H9 (cell line): Measurements from ENCODE around the gene PKNOX2. TPM values are rescaled to one million over a fixed set of nuclear protein-coding genes. Genes with fewer than 3 reads are reported as not detected.

Source experiments
- DNase-seq: peaks from one replicate; pipeline ENCODE4 v3.0.0-alpha.2; 2017
- H2AFZ ChIP-seq: one replicate; pipeline ENCODE4 v1.6.1; 2013; ENCODE audit warnings: mild to moderate bottlenecking, low read length, control low read depth, moderate library complexity
- H2AK5ac ChIP-seq: 2 replicates; pipeline ENCODE4 v1.6.1; 2013; ENCODE audit warnings: low read length, control low read depth, mixed read lengths; ENCODE audit not compliant: insufficient read length
- H2BK120ac ChIP-seq: one replicate; pipeline ENCODE4 v1.6.1; 2013; ENCODE audit warnings: low read depth, mild to moderate bottlenecking, low read length, control low read depth, inconsistent platforms; ENCODE audit not compliant: poor library complexity, severe bottlenecking
- H2BK12ac ChIP-seq: 2 replicates; pipeline ENCODE4 v1.6.1; 2013; ENCODE audit warnings: low read length, control low read depth, mixed read lengths, low read depth; ENCODE audit not compliant: insufficient read length
- H2BK15ac ChIP-seq: 2 replicates; pipeline ENCODE4 v1.6.1; 2013; ENCODE audit warnings: low read depth, low read length, control low read depth
- H2BK20ac ChIP-seq: one replicate; pipeline ENCODE4 v1.6.1; 2013; ENCODE audit warnings: low read depth, mild to moderate bottlenecking, low read length, control low read depth, inconsistent platforms; ENCODE audit not compliant: poor library complexity, severe bottlenecking
- H2BK5ac ChIP-seq: 2 replicates; pipeline ENCODE4 v1.6.1; 2013; ENCODE audit warnings: low read length, control low read depth, mixed read lengths; ENCODE audit not compliant: insufficient read length
- H3K14ac ChIP-seq: 2 replicates; pipeline ENCODE4 v1.6.1; 2013; ENCODE audit warnings: low read length, control low read depth; ENCODE audit not compliant: insufficient read depth
- H3K18ac ChIP-seq: 2 replicates; pipeline ENCODE4 v1.6.1; 2013; ENCODE audit warnings: low read depth, mild to moderate bottlenecking, mixed read lengths, low read length, control low read depth; ENCODE audit not compliant: insufficient read length
- H3K23ac ChIP-seq: 2 replicates; pipeline ENCODE4 v1.6.1; 2013; ENCODE audit warnings: low read length, control low read depth, mixed read lengths, low read depth; ENCODE audit not compliant: insufficient read length
- H3K23me2 ChIP-seq: 2 replicates; pipeline ENCODE4 v1.6.1; 2013; ENCODE audit warnings: low read depth, mild to moderate bottlenecking, mixed read lengths, low read length, control low read depth; ENCODE audit not compliant: insufficient read length, poor library complexity, severe bottlenecking
- H3K27ac ChIP-seq: 2 replicates; pipeline ENCODE4 v1.5.1; 2013; ENCODE audit warnings: low read length, control low read depth, mixed read lengths, low read depth; ENCODE audit not compliant: insufficient read length
- H3K27me3 ChIP-seq: 2 replicates; pipeline ENCODE4 v1.6.1; 2013; ENCODE audit warnings: low read length, control low read depth, inconsistent platforms; ENCODE audit not compliant: insufficient read depth
- H3K4ac ChIP-seq: 2 replicates; pipeline ENCODE4 v1.6.1; 2013; ENCODE audit warnings: low read depth, mild to moderate bottlenecking, control low read depth, inconsistent platforms, low read length, moderate library complexity
- H3K4me1 ChIP-seq: 2 replicates; pipeline ENCODE4 v1.6.1; 2013; ENCODE audit warnings: low read length, control low read depth, inconsistent platforms; ENCODE audit not compliant: insufficient read depth
- H3K4me2 ChIP-seq: 2 replicates; pipeline ENCODE4 v1.6.1; 2013; ENCODE audit warnings: low read length, control low read depth, mixed read lengths; ENCODE audit not compliant: insufficient read length, insufficient read depth
- H3K56ac ChIP-seq: 2 replicates; pipeline ENCODE4 v1.6.1; 2013; ENCODE audit warnings: low read depth, mild to moderate bottlenecking, mixed read lengths, low read length, control low read depth; ENCODE audit not compliant: insufficient read length
- H3K79me1 ChIP-seq: 2 replicates; pipeline ENCODE4 v1.6.1; 2013; ENCODE audit warnings: low read depth, mild to moderate bottlenecking, moderate library complexity, low read length, control low read depth, inconsistent platforms; ENCODE audit not compliant: insufficient read depth, poor library complexity, severe bottlenecking
- H3K79me2 ChIP-seq: 2 replicates; pipeline ENCODE4 v1.6.1; 2013; ENCODE audit warnings: low read length, control low read depth, inconsistent platforms; ENCODE audit not compliant: insufficient read depth
- H3K9ac ChIP-seq: 2 replicates; pipeline ENCODE4 v1.6.1; 2013; ENCODE audit warnings: low read length, control low read depth, mixed read lengths; ENCODE audit not compliant: insufficient read length; ENCODE audit errors: extremely low read depth
- H3K9me3 ChIP-seq: one replicate; pipeline ENCODE4 v1.6.1; 2013; ENCODE audit warnings: low read depth, low read length, inconsistent platforms; ENCODE audit not compliant: control insufficient read depth
- H3T11ph ChIP-seq: one replicate; pipeline ENCODE4 v1.6.1; 2013; ENCODE audit warnings: mild to moderate bottlenecking, low read length, control low read depth, inconsistent platforms
- H4K20me1 ChIP-seq: one replicate; pipeline ENCODE4 v1.6.1; 2013; ENCODE audit not compliant: control insufficient read depth, insufficient read length, insufficient read depth
- H4K5ac ChIP-seq: 2 replicates; pipeline ENCODE4 v1.6.1; 2013; ENCODE audit warnings: low read depth, mild to moderate bottlenecking, mixed read lengths, low read length, control low read depth; ENCODE audit not compliant: insufficient read length
- H4K8ac ChIP-seq: replicated peaks from 2 replicates; pipeline ENCODE4 v1.6.1; 2013; ENCODE audit warnings: low read length, control low read depth, mixed read lengths, low read depth; ENCODE audit not compliant: insufficient read length
- H4K91ac ChIP-seq: 2 replicates; pipeline ENCODE4 v1.6.1; 2013; ENCODE audit warnings: low read depth, mild to moderate bottlenecking, moderate library complexity, mixed read lengths, low read length, control low read depth; ENCODE audit not compliant: insufficient read length
- H3K27ac Mint-ChIP-seq, 3 experiments: 2 replicates in 2 of 3; 3 replicates in 1 of 3; pipeline ENCODE4 v1.8.0; 2020 to 2021; ENCODE audit warnings: mixed read lengths in 3 of 3, mild to moderate bottlenecking in 1 of 3, moderate library complexity in 1 of 3
- H3K27me3 Mint-ChIP-seq: 2 replicates; pipeline ENCODE4 v1.8.0; 2021; ENCODE audit warnings: low read depth, mild to moderate bottlenecking, moderate library complexity, mixed read lengths
- H3K36me3 Mint-ChIP-seq, 3 experiments: 2 replicates in 2 of 3; 3 replicates in 1 of 3; pipeline ENCODE4 v1.8.0; 2020 to 2021; ENCODE audit warnings: low read depth in 3 of 3, mixed read lengths in 3 of 3; ENCODE audit not compliant: insufficient read depth in 1 of 3
- H3K4me1 Mint-ChIP-seq, 2 experiments: 2 replicates each; pipeline ENCODE4 v1.8.0; 2020; ENCODE audit warnings: mixed read lengths in 2 of 2
- H3K4me3 Mint-ChIP-seq, 2 experiments: 2 replicates in 1 of 2; 3 replicates in 1 of 2; pipeline ENCODE4 v1.8.0; 2020 to 2021; ENCODE audit warnings: mild to moderate bottlenecking in 2 of 2, mixed read lengths in 2 of 2, moderate library complexity in 1 of 2
- H3K9me3 Mint-ChIP-seq, 2 experiments: 2 replicates in 1 of 2; 3 replicates in 1 of 2; pipeline ENCODE4 v1.8.0; 2020; ENCODE audit warnings: mild to moderate bottlenecking in 2 of 2, mixed read lengths in 2 of 2, moderate library complexity in 1 of 2
- CTCF ChIP-seq: fragments of 200-600 bp; sonication (generic); conservative IDR thresholded peaks from 3 replicates; pipeline ENCODE4 v1.8.0; 2021; ENCODE audit warnings: antibody characterized with exemption, mild to moderate bottlenecking
- WGBS: extraction: QIAGEN DNeasy Blood & Tissue Kit; methylation state at CpG from one replicate; pipeline ENCODE4 v1.1.7; 2013; ENCODE audit warnings: missing lambda C conversion rate, low lambda C conversion rate, mixed read lengths; ENCODE audit not compliant: insufficient read length; ENCODE audit errors: extremely low coverage; 5-methylcytosine and 5-hydroxymethylcytosine counted together
- total RNA-seq: library from RNA; stranded (reverse); gene quantifications from 2 replicates; pipeline ENCODE4 v1.2.1, GENCODE V29; 2021

PKNOX2 gene
- total RNA-seq, 1 experiment from 2014 or later = 1.3 TPM

- no peak overlapping the region for H3K4ac ChIP-seq
- no CpG with 5 or more reads among the region's 4 CpGs for WGBS
- no peaks in the 10 kb centered on the region for H3K36me3 Mint-ChIP-seq
- H3K4me1 ChIP-seq = peaks cover 17% of the 10 kb centered on the region; the same call in 1 of the 2 replicates
- H3K9ac ChIP-seq = no peak overlapping the region
- no peak for DNase-seq
- peaks cover 58 to 60% of the 10 kb centered on the region in 2 experiments for H3K4me1 Mint-ChIP-seq
- H2BK15ac ChIP-seq = no peak overlapping the region
- H3K9me3 ChIP-seq = no peaks in the 10 kb centered on the region
- H2AK5ac ChIP-seq = no peak overlapping the region
- no peaks in the 10 kb centered on the region for H3K23me2 ChIP-seq
- H3K27me3 Mint-ChIP-seq = peaks cover 7% of the 10 kb centered on the region
- H3K4me3 Mint-ChIP-seq = peak overlapping the region in 1 of 2 experiments; percentile 18; a peak in 1 of 5 replicates
- peak overlapping the region in 2 of 3 experiments; percentile 19 to 80; a peak in 3 of 7 replicates for H3K27ac Mint-ChIP-seq
- H3K9me3 Mint-ChIP-seq = no peaks in the 10 kb centered on the region
- H3K23ac ChIP-seq = no peak overlapping the region
- H3K4me2 ChIP-seq = peak overlapping the region; percentile 32
- no peak overlapping the region for H3K56ac ChIP-seq
- H2BK12ac ChIP-seq = no peak overlapping the region
- H3K14ac ChIP-seq = no peak overlapping the region
- H3K79me1 ChIP-seq = no peaks in the 10 kb centered on the region
- H4K20me1 ChIP-seq = peaks cover 2% of the 10 kb centered on the region
- H3T11ph ChIP-seq = no peak overlapping the region
- H4K8ac ChIP-seq = no peak overlapping the region
- no peak overlapping the region for H3K27ac ChIP-seq
- no peak overlapping the region for H2BK5ac ChIP-seq
- H3K27me3 ChIP-seq = no peaks in the 10 kb centered on the region
- no peaks in the 10 kb centered on the region for H3K79me2 ChIP-seq
- H4K91ac ChIP-seq = no peak overlapping the region
- no peak for TF ChIP-seq CTCF
- H3K18ac ChIP-seq = no peak overlapping the region
- H2BK120ac ChIP-seq = no peak overlapping the region
- H4K5ac ChIP-seq = no peak overlapping the region
- no peak overlapping the region for H2AFZ ChIP-seq
- H2BK20ac ChIP-seq = no peak overlapping the region
Observed at GRCh38 chr11:125228445-125228844, 63.9 kb downstream of the PKNOX2 start.
